IMR-90 (cell line): ENCODE data around the gene NHEJ1. TPM values are rescaled to one million over a fixed set of nuclear protein-coding genes. Genes with fewer than 3 reads are reported as not detected.

ENCODE experiments used
- ATAC-seq: fragments of 200-7000 bp; cut with Tn5 transposase; 2 replicates; pipeline ENCODE4 v1.9.1; 2020; ENCODE audit warnings: low read depth, mild to moderate bottlenecking, moderate library complexity
- BruUV-seq: library from RNA; stranded (reverse); fragments of 400-500 nt; replicated peaks from 2 replicates; lab custom pipeline; 2021; lab: Mats Ljungman, UMichigan
- CTCF ChIA-PET: fragments of 300-600 bp; formaldehyde crosslinking; extraction: SDS; loops from one replicate; lab custom pipeline; 2021; ENCODE audit warnings: antibody characterized with exemption; lab: Yijun Ruan, JAX
- POLR2A ChIA-PET: fragments of 300-600 bp; sonication (Branson Sonifier 250); formaldehyde crosslinking; loops from one replicate; lab custom pipeline; 2022; ENCODE audit warnings: antibody characterized with exemption; ENCODE audit not compliant: unreplicated experiment; lab: Charles Lee
- DNase-seq: peaks from one replicate; pipeline ENCODE4 v3.0.0; 2013
- H2AFZ ChIP-seq: replicated peaks from 2 replicates; pipeline ENCODE3; 2013; ENCODE audit warnings: low read length, mild to moderate bottlenecking; ENCODE audit not compliant: poor library complexity
- H2AK5ac ChIP-seq: 2 replicates; pipeline ENCODE4 v1.6.1; 2013; ENCODE audit warnings: low read depth, low read length, inconsistent platforms
- H2AK9ac ChIP-seq: replicated peaks from 2 replicates; pipeline ENCODE3; 2013; ENCODE audit warnings: mild to moderate bottlenecking, low read depth, low read length, moderate library complexity; ENCODE audit not compliant: poor library complexity
- H2BK120ac ChIP-seq: 2 replicates; pipeline ENCODE4 v1.6.1; 2013; ENCODE audit warnings: low read depth, low read length, inconsistent platforms
- H2BK15ac ChIP-seq: 3 replicates; pipeline ENCODE4 v1.6.1; 2013; ENCODE audit warnings: low read depth, low read length, inconsistent platforms
- H2BK20ac ChIP-seq: 2 replicates; pipeline ENCODE4 v1.6.1; 2013; ENCODE audit warnings: low read depth, mild to moderate bottlenecking, inconsistent platforms, low read length, moderate library complexity
- H2BK5ac ChIP-seq: 2 replicates; pipeline ENCODE4 v1.6.1; 2013; ENCODE audit warnings: mild to moderate bottlenecking, low read depth, low read length, inconsistent platforms; ENCODE audit not compliant: poor library complexity, severe bottlenecking
- H3K14ac ChIP-seq: replicated peaks from 2 replicates; pipeline ENCODE4 v1.6.1; 2013; ENCODE audit warnings: low read depth, low read length, inconsistent platforms
- H3K18ac ChIP-seq: 2 replicates; pipeline ENCODE4 v1.6.1; 2013; ENCODE audit warnings: low read depth, low read length, control low read depth
- H3K23ac ChIP-seq: 2 replicates; pipeline ENCODE4 v1.6.1; 2013; ENCODE audit warnings: low read depth, low read length, inconsistent platforms
- H3K27ac ChIP-seq: 2 replicates; pipeline ENCODE4 v1.5.1; 2013; ENCODE audit warnings: mild to moderate bottlenecking, control low read depth, low read length; ENCODE audit not compliant: insufficient read depth
- H3K27me3 ChIP-seq: 2 replicates; pipeline ENCODE4 v1.6.1; 2013; ENCODE audit warnings: low read length; ENCODE audit not compliant: control insufficient read depth, insufficient read depth
- H3K36me3 ChIP-seq: 2 replicates; pipeline ENCODE4 v1.6.1; 2013; ENCODE audit warnings: low read length, mixed read lengths; ENCODE audit not compliant: control insufficient read depth, insufficient read depth
- H3K4ac ChIP-seq: 2 replicates; pipeline ENCODE4 v1.6.1; 2013; ENCODE audit warnings: low read depth, low read length, inconsistent platforms
- H3K4me1 ChIP-seq: 2 replicates; pipeline ENCODE4 v1.6.1; 2013; ENCODE audit warnings: low read length, mixed read lengths; ENCODE audit not compliant: control insufficient read depth, insufficient read depth
- H3K4me2 ChIP-seq: 2 replicates; pipeline ENCODE4 v1.6.1; 2013; ENCODE audit warnings: low read depth, mild to moderate bottlenecking, control low read depth, low read length, moderate library complexity
- H3K4me3 ChIP-seq: 2 replicates; pipeline ENCODE4 v1.5.1; 2013; ENCODE audit warnings: low read depth, mild to moderate bottlenecking, control low read depth, low read length, moderate library complexity; ENCODE audit not compliant: insufficient read depth
- H3K56ac ChIP-seq: 2 replicates; pipeline ENCODE4 v1.6.1; 2013; ENCODE audit warnings: low read length, inconsistent platforms; ENCODE audit not compliant: insufficient read depth; ENCODE audit errors: extremely low read depth
- H3K79me1 ChIP-seq, 2 experiments: 2 replicates each; pipeline ENCODE4 v1.6.1; 2013; ENCODE audit warnings: low read length in 2 of 2, inconsistent platforms in 1 of 2, low read depth in 1 of 2
- H3K9ac ChIP-seq: 2 replicates; pipeline ENCODE4 v1.6.1; 2013; ENCODE audit warnings: low read depth, low read length, control low read depth
- H3K9me1 ChIP-seq: 2 replicates; pipeline ENCODE4 v1.6.1; 2013; ENCODE audit warnings: low read length, inconsistent platforms; ENCODE audit not compliant: insufficient read depth
- H3K9me3 ChIP-seq: 2 replicates; pipeline ENCODE4 v1.6.1; 2013; ENCODE audit warnings: low read length; ENCODE audit not compliant: control insufficient read depth, insufficient read depth
- H4K20me1 ChIP-seq: 2 replicates; pipeline ENCODE4 v1.6.1; 2013; ENCODE audit warnings: low read length, inconsistent platforms; ENCODE audit not compliant: insufficient read depth
- H4K5ac ChIP-seq: 2 replicates; pipeline ENCODE4 v1.6.1; 2013; ENCODE audit warnings: mild to moderate bottlenecking, low read depth, low read length, control low read depth
- H4K8ac ChIP-seq, 2 experiments: 2 replicates each; pipeline ENCODE4 v1.6.1; 2013; ENCODE audit warnings: low read depth in 2 of 2, low read length in 2 of 2, control low read depth in 1 of 2, inconsistent platforms in 1 of 2
- H4K91ac ChIP-seq: 2 replicates; pipeline ENCODE4 v1.6.1; 2013; ENCODE audit warnings: low read depth, low read length, inconsistent platforms; ENCODE audit not compliant: insufficient read depth
- NFE2L2 ChIP-seq: fragments of 150-350 bp; IDR thresholded peaks from 2 replicates; pipeline ENCODE4 v1.6.1; 2016; ENCODE audit warnings: low read depth, mild to moderate bottlenecking, low read length
- WGBS, 2 experiments: methylation state at CpG; one replicate each; pipeline versions ENCODE4 v1.1.5 to v1.1.7; 2013; ENCODE audit warnings: missing lambda C conversion rate in 2 of 2; ENCODE audit not compliant: insufficient read length in 1 of 2; ENCODE audit errors: extremely low coverage in 2 of 2; 5-methylcytosine and 5-hydroxymethylcytosine counted together
- dilution Hi-C: fragments of 300-500 bp; cut with HindIII; formaldehyde crosslinking; loops from one replicate; pipeline ENCODE4 v1.14.3; 2018; ENCODE audit warnings: low sequenced_read_pairs; ENCODE audit not compliant: unreplicated experiment
- in situ Hi-C: fragments of 300-500 bp; cut with MboI; formaldehyde crosslinking; loops from 3 replicates; pipeline ENCODE4 v1.14.3; 2019; ENCODE audit warnings: low sequenced_read_pairs, inconsistent platforms, mixed read lengths
- intact Hi-C: fragments of 100-400 bp; cut with micrococcal nuclease; formaldehyde crosslinking; loops from 2 replicates; pipeline ENCODE4 v1.10.0; 2022
- polyA plus RNA-seq, 3 experiments: library from polyadenylated mRNA; depleted of rRNA; stranded (reverse); fragments of >200 nt; gene quantifications; 2 replicates each; pipeline ENCODE4 v1.2.3, GENCODE V29; 2012; ENCODE audit warnings: low replicate concordance in 1 of 3
- total RNA-seq: library from RNA; depleted of rRNA; stranded (reverse); fragments of >200 nt; gene quantifications from 2 replicates; pipeline ENCODE4 v1.2.3, GENCODE V29; 2012

The NHEJ1 gene
- total and polyA plus RNA-seq, 2 of the 4 experiments (the other 2 are of a cell fraction) = 12.5 to 23.1 TPM

DNA sequence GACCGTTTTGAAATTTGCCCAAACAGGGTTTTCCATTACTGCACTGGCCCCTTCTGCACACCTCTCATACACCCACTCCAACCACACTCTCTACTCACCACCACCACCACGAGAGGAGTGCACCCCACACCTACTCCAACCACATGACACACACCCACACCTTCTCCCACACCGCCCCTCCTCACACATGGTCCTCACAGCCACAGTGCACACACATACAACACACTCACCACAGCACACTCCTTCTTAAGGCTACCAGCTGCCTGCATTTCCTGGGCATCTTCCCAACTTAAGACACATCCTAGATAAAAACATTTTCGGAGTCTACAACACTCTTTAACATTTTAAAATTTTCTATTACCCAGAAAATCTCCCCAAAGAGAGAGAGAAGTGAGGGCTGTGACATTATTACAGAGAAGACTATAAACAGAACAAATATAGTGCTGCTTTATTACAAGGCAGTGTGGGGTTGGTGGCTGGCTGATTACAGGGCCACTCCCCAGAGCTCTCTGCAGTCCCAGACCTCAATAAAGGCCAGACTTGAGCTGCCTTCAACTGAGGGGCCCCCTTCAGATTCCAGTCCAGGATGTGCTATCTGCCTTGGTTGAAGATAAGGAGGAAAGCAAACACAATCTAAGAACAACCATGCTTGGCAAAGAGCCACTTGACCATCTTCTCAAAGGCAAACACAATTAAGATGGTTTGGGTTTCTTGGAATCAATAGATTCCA lies 36.1 kb downstream of the NHEJ1 start:
- H3K4ac ChIP-seq = peak overlapping the region; percentile 2; the same call in 1 of the 2 replicates
- H3K79me1 ChIP-seq = no peaks in the 10 kb centered on the region; a peak in 1 of 4 replicates
- H2AK9ac ChIP-seq = no peak overlapping the region
- H3K14ac ChIP-seq = no peak overlapping the region
- no peak overlapping the region; the same call in 1 of the 2 replicates for H3K4me2 ChIP-seq
- ATAC-seq = peak; percentile 24
- CTCF ChIA-PET = interaction anchor here (0.5 to 1.1 kb wide), 2 partner anchors 30 to 184 kb away, joined by 4 to 8 read pairs; no protein-coding TSS in a partner anchor
- TF ChIP-seq NFE2L2 = no peak
- H3K18ac ChIP-seq = no peak overlapping the region
- H3K4me3 ChIP-seq = no peak overlapping the region
- H3K36me3 ChIP-seq = no peaks in the 10 kb centered on the region
- no peaks in the 10 kb centered on the region for H3K9me3 ChIP-seq
- H2AK5ac ChIP-seq = peak overlapping the region; percentile 41; the same call in 1 of the 2 replicates
- POLR2A ChIA-PET = no interaction called here
- H4K5ac ChIP-seq = no peak overlapping the region
- H2AFZ ChIP-seq = no peak overlapping the region
- in situ Hi-C loops = no loop called here
- dilution Hi-C loops = no loop called here
- H3K27ac ChIP-seq = no peak overlapping the region
- H3K27me3 ChIP-seq = no peaks in the 10 kb centered on the region
- peaks cover 9% of the 10 kb centered on the region for H3K9me1 ChIP-seq
- H3K56ac ChIP-seq = no peak overlapping the region
- H2BK120ac ChIP-seq = no peak overlapping the region
- no peak overlapping the region for H4K8ac ChIP-seq
- no peak overlapping the region for H3K9ac ChIP-seq
- DNase-seq = peak; percentile 64
- BruUV-seq = no TSS peak
- H2BK5ac ChIP-seq = peak overlapping the region; percentile 4
- intact Hi-C loops = loop anchor here (2.0 kb wide), 1 partner anchor 30 kb away; no protein-coding TSS in a partner anchor
- H2BK15ac ChIP-seq = peak overlapping the region; percentile 7; the same call in 1 of the 3 replicates
- H4K20me1 ChIP-seq = no peaks in the 10 kb centered on the region; the same call in 1 of the 2 replicates
- peaks cover 12% of the 10 kb centered on the region for H3K4me1 ChIP-seq
- no peak overlapping the region for H2BK20ac ChIP-seq
- no peak overlapping the region for H4K91ac ChIP-seq
- 68% methylated on average over 3 of the region's 4 CpGs; no CpG with 5 or more reads in 1 of the 2 experiments for WGBS, 2 experiments
- H3K23ac ChIP-seq = no peak overlapping the region
